ENCODE results near the gene TRIM24. TPM values are rescaled to one million over a fixed set of nuclear protein-coding genes. Genes with fewer than 3 reads are reported as not detected.

TRIM24 gene
- total and polyA plus RNA-seq, 2 of the 13 experiments (the other 11 are each of a cell fraction or from before 2014, with no cell fraction given) = 100 to 106 TPM

DNA sequence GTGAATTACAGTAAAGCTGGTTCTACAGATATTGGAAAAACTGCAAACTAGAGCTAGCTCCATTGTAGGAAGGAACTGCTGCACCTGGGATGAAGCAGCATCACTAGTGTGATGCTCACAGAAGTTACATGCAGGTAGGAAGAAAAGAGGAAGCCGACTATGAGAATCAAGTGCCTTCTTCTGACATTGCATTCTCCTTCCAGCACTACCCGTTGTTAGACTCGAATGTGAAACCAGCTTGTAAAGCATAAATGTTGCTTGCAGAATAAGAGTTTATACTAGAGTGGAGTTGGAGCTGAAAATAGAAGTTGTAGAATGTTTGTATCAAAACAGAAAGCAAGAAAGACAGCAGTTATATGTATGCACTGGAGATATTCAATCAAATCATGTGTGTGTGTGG is 49.9 kb downstream of the TRIM24 start:
- WGBS (ENCODE audit: low lambda C conversion rate) = 92% methylated on average over 3 of the region's 3 CpGs

GRCh38 chr7:138512092-138512858 is 52.2 kb downstream of the TRIM24 start:
- Histone ChIP-seq H3K4me3 (replicated peaks in 1 of 3; ENCODE audit: insufficient read depth in 1 of 3, low read depth in 2 of 3, low read length in 3 of 3) (no peak overlapping the region), H3K27me3 (ENCODE audit: control insufficient read depth in 1 of 2, insufficient read depth in 2 of 2, low read length in 2 of 2) (no peaks in the 10 kb centered on the region), H3K27ac (ENCODE audit: extremely low read length, insufficient read depth, low read length) (peak overlapping the region; percentile 45), H3K79me2 (ENCODE audit: insufficient read depth, low read length) (peaks cover 94% of the 10 kb centered on the region), H2AFZ (ENCODE audit: low read length) (no peak overlapping the region), H4K20me1 (ENCODE audit: insufficient read depth, low read length) (peaks cover 54% of the 10 kb centered on the region), H3K36me3 (replicated peaks in 1 of 2; ENCODE audit: control insufficient read depth in 1 of 2, insufficient read depth in 2 of 2, low read length in 2 of 2) (peaks cover 31 to 76% of the 10 kb centered on the region in 2 experiments), H3K4me1 (ENCODE audit: insufficient read depth, low read length) (peaks cover 49% of the 10 kb centered on the region), H3K9me3 (ENCODE audit: low read length) (no peaks in the 10 kb centered on the region), H3K9ac (ENCODE audit: insufficient read depth, low read depth, low read length) (no peak overlapping the region), H3K4me2 (ENCODE audit: low read depth, low read length) (no peak overlapping the region)
- peak; percentile 55 for ATAC-seq
- no peak for FAIRE-seq
- in situ Hi-C loops (cut with HindIII; ENCODE audit: extremely low pct_ligation_motif_present, low pct_unique_long_range_greater_than_20kb) = no loop called here
- intact Hi-C loops (cut with micrococcal nuclease; ENCODE audit: unreplicated experiment) = no loop called here
- DNase-seq (ENCODE audit: low spot score) = no peak
- no TSS peak for BruUV-seq (replicated peaks)
- WGBS (ENCODE audit: low lambda C conversion rate) = 100% methylated on average over 3 of the region's 3 CpGs
- POLR2A ChIA-PET = no interaction called here
- CTCF ChIA-PET (ENCODE audit: low intra/inter-chr PET ratio, low total read pairs) = no interaction called here
- TF ChIP-seq ZNF3 (CRISPR knock-in tag; IDR thresholded peaks at IDR 0.05) (no peak), KLF6 (CRISPR knock-in tag; IDR thresholded peaks at IDR 0.05) (no peak), HNF1B (CRISPR knock-in tag; IDR thresholded peaks at IDR 0.05) (peak; percentile 18; the same call in 1 of the 2 replicates), ZNF660 (CRISPR knock-in tag; IDR thresholded peaks at IDR 0.05; ENCODE audit: borderline replicate concordance, low read depth) (no peak), EZH2 (conservative IDR thresholded peaks at IDR 0.05; ENCODE audit: low read depth, low read length) (no peak), NPAS2 (CRISPR knock-in tag; IDR thresholded peaks at IDR 0.05; ENCODE audit: borderline replicate concordance) (no peak)
- TF ChIP-seq, protein P1, sequence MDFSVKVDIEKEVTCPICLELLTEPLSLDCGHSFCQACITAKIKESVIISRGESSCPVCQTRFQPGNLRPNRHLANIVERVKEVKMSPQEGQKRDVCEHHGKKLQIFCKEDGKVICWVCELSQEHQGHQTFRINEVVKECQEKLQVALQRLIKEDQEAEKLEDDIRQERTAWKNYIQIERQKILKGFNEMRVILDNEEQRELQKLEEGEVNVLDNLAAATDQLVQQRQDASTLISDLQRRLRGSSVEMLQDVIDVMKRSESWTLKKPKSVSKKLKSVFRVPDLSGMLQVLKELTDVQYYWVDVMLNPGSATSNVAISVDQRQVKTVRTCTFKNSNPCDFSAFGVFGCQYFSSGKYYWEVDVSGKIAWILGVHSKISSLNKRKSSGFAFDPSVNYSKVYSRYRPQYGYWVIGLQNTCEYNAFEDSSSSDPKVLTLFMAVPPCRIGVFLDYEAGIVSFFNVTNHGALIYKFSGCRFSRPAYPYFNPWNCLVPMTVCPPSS (IDR thresholded peaks at IDR 0.05) = no peak
- TF ChIP-seq, protein P2, sequence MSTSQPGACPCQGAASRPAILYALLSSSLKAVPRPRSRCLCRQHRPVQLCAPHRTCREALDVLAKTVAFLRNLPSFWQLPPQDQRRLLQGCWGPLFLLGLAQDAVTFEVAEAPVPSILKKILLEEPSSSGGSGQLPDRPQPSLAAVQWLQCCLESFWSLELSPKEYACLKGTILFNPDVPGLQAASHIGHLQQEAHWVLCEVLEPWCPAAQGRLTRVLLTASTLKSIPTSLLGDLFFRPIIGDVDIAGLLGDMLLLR (CRISPR knock-in tag; IDR thresholded peaks at IDR 0.05) = no peak

More for the DNA sequence above, 49.9 kb downstream of the TRIM24 start:
- H2AFZ ChIP-seq (ENCODE audit: low read length) = no peak overlapping the region
- TF ChIP-seq, protein P3, sequence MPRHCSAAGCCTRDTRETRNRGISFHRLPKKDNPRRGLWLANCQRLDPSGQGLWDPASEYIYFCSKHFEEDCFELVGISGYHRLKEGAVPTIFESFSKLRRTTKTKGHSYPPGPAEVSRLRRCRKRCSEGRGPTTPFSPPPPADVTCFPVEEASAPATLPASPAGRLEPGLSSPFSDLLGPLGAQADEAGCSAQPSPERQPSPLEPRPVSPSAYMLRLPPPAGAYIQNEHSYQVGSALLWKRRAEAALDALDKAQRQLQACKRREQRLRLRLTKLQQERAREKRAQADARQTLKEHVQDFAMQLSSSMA (CRISPR knock-in tag; IDR thresholded peaks at IDR 0.05) = no peak
- TF ChIP-seq POLR2A (IDR thresholded peaks at IDR 0.05; ENCODE audit: insufficient read depth in 1 of 2, low read depth in 2 of 2, low read length in 2 of 2) (peak in 1 of 2 experiments; percentile 16; a peak in 1 of 4 replicates), RBM22 (optimal IDR thresholded peaks at IDR 0.05; ENCODE audit: low read length) (peak; percentile 98), BRCA1 (CRISPR knock-in tag; IDR thresholded peaks at IDR 0.05) (no peak), ZZZ3 (CRISPR knock-in tag; IDR thresholded peaks at IDR 0.05; ENCODE audit: borderline replicate concordance) (no peak)
- no peak overlapping the region for H3K4me3 ChIP-seq (replicated peaks in 1 of 3; ENCODE audit: insufficient read depth in 1 of 3, low read depth in 2 of 3, low read length in 3 of 3)
- no peak for DNase-seq (ENCODE audit: low spot score)
- H3K4me2 ChIP-seq (ENCODE audit: low read depth, low read length) = no peak overlapping the region
- intact Hi-C loops (cut with micrococcal nuclease; ENCODE audit: unreplicated experiment) = no loop called here
- no peak for ATAC-seq
- POLR2A ChIA-PET = no interaction called here
- peaks cover 70% of the 10 kb centered on the region for H4K20me1 ChIP-seq (ENCODE audit: insufficient read depth, low read length)
- in situ Hi-C loops (cut with HindIII; ENCODE audit: extremely low pct_ligation_motif_present, low pct_unique_long_range_greater_than_20kb) = no loop called here
- CTCF ChIA-PET (ENCODE audit: low intra/inter-chr PET ratio, low total read pairs) = no interaction called here
- peaks cover 29 to 77% of the 10 kb centered on the region in 2 experiments for H3K36me3 ChIP-seq (replicated peaks in 1 of 2; ENCODE audit: control insufficient read depth in 1 of 2, insufficient read depth in 2 of 2, low read length in 2 of 2)
- TSS peak; percentile 13 for BruUV-seq (replicated peaks)
- H3K79me2 ChIP-seq (ENCODE audit: insufficient read depth, low read length) = peaks cover 97% of the 10 kb centered on the region
- no peak for FAIRE-seq
- H3K9me3 ChIP-seq (ENCODE audit: low read length) = no peaks in the 10 kb centered on the region
- H3K27me3 ChIP-seq (ENCODE audit: control insufficient read depth in 1 of 2, insufficient read depth in 2 of 2, low read length in 2 of 2) = no peaks in the 10 kb centered on the region
- H3K27ac ChIP-seq (ENCODE audit: extremely low read length, insufficient read depth, low read length) = no peak overlapping the region
- peaks cover 54% of the 10 kb centered on the region for H3K4me1 ChIP-seq (ENCODE audit: insufficient read depth, low read length)
- H3K9ac ChIP-seq (ENCODE audit: insufficient read depth, low read depth, low read length) = no peak overlapping the region
